Left ventricle myocardium inferior (tissue), 1 donor: Measurements from ENCODE around the gene LRP1B. TPM values are rescaled to one million over a fixed set of nuclear protein-coding genes. Genes with fewer than 3 reads are reported as not detected.

Experiments
- DNase-seq: peaks from one replicate; pipeline ENCODE4 v3.0.0-alpha.2; 2020
- H3K27ac ChIP-seq: fragments of 200-600 bp; replicated peaks from 2 replicates; pipeline ENCODE4 v1.8.0; 2021
- H3K27me3 ChIP-seq: fragments of 200-600 bp; 2 replicates; pipeline ENCODE4 v1.8.0; 2021; ENCODE audit warnings: low read depth
- H3K36me3 ChIP-seq: fragments of 200-600 bp; 2 replicates; pipeline ENCODE4 v1.8.0; 2021
- H3K4me1 ChIP-seq: fragments of 200-600 bp; 2 replicates; pipeline ENCODE4 v1.8.0; 2021
- H3K4me3 ChIP-seq: fragments of 200-600 bp; 2 replicates; pipeline ENCODE4 v1.8.0; 2021; ENCODE audit warnings: mild to moderate bottlenecking, moderate library complexity
- H3K9me3 ChIP-seq: fragments of 200-600 bp; replicated peaks from 2 replicates; pipeline ENCODE4 v1.8.0; 2021
- CTCF ChIP-seq: fragments of 200-600 bp; IDR thresholded peaks from 2 replicates; pipeline ENCODE4 v1.8.0; 2021; ENCODE audit warnings: antibody characterized with exemption, mild to moderate bottlenecking, borderline replicate concordance
- intact Hi-C: fragments of 100-400 bp; cut with micrococcal nuclease; formaldehyde crosslinking; loops from one replicate; pipeline ENCODE4 v1.11.0; 2022
- total RNA-seq: library from RNA; stranded (reverse); fragmentation: NEBNext Ultra II Directional; extraction: Animal tissue kit (Norgen Biotek cat#: 25700); gene quantifications from one replicate; pipeline ENCODE4 v1.2.1, GENCODE V29; 2021
- donor health status: DM: no; HTN: yes; CAD: no; lungs with severe emphysema.

The LRP1B gene
- total RNA-seq, 1 donor from 2014 or later: 0.08 TPM

- no peaks in the 10 kb centered on the region for H3K9me3 ChIP-seq
- no peak overlapping the region for H3K27ac ChIP-seq
- no peaks in the 10 kb centered on the region for H3K4me1 ChIP-seq
- no peaks in the 10 kb centered on the region for H3K36me3 ChIP-seq
- TF ChIP-seq CTCF: no peak
- DNase-seq: no peak
- no peaks in the 10 kb centered on the region for H3K27me3 ChIP-seq
- intact Hi-C loops: no loop called here
- no peak overlapping the region for H3K4me3 ChIP-seq
Observed at GRCh38 chr2:142044197-142044596, 86.6 kb downstream of the LRP1B start.

GRCh38 chr2:142042536-142043199 is 88.1 kb downstream of the LRP1B start:
- no peak for TF ChIP-seq CTCF
- intact Hi-C loops: no loop called here
- H3K27ac ChIP-seq: no peak overlapping the region
- no peaks in the 10 kb centered on the region for H3K9me3 ChIP-seq
- no peak for DNase-seq
- no peak overlapping the region for H3K4me3 ChIP-seq
- no peaks in the 10 kb centered on the region for H3K36me3 ChIP-seq
- H3K4me1 ChIP-seq: no peaks in the 10 kb centered on the region
- no peaks in the 10 kb centered on the region for H3K27me3 ChIP-seq

GRCh38 chr2:142041996-142042395 is 88.8 kb downstream of the LRP1B start:
- no peaks in the 10 kb centered on the region for H3K27me3 ChIP-seq
- H3K9me3 ChIP-seq: no peaks in the 10 kb centered on the region
- H3K36me3 ChIP-seq: no peaks in the 10 kb centered on the region
- no peak for DNase-seq
- no peaks in the 10 kb centered on the region for H3K4me1 ChIP-seq
- TF ChIP-seq CTCF: no peak
- intact Hi-C loops: no loop called here
- H3K4me3 ChIP-seq: no peak overlapping the region
- H3K27ac ChIP-seq: no peak overlapping the region

- Histone ChIP-seq H3K27ac (no peak overlapping the region), H3K4me1 (no peaks in the 10 kb centered on the region), H3K36me3 (no peaks in the 10 kb centered on the region), H3K27me3 (no peaks in the 10 kb centered on the region), H3K4me3 (no peak overlapping the region), H3K9me3 (no peaks in the 10 kb centered on the region)
- no peak for TF ChIP-seq CTCF
- intact Hi-C loops: no loop called here
- DNase-seq: no peak
Observed at GRCh38 chr2:142041105-142041504, 89.7 kb downstream of the LRP1B start.

GRCh38 chr2:142040556-142040955 is 90.3 kb downstream of the LRP1B start:
- no peaks in the 10 kb centered on the region for H3K27me3 ChIP-seq
- no peak overlapping the region for H3K4me3 ChIP-seq
- no peaks in the 10 kb centered on the region for H3K9me3 ChIP-seq
- no peak overlapping the region for H3K27ac ChIP-seq
- no peak for TF ChIP-seq CTCF
- no peak for DNase-seq
- no peaks in the 10 kb centered on the region for H3K4me1 ChIP-seq
- no peaks in the 10 kb centered on the region for H3K36me3 ChIP-seq
- intact Hi-C loops: no loop called here
